Endothelial cell of umbilical vein (primary cell): ENCODE data around the gene AGRP. TPM values are rescaled to one million over a fixed set of nuclear protein-coding genes. Genes with fewer than 3 reads are reported as not detected.

ENCODE experiments used
- BruUV-seq: library from RNA; stranded (reverse); fragments of 400-500 nt; replicated peaks from 2 replicates; lab custom pipeline; 2021; lab: Mats Ljungman, UMichigan
- CTCF ChIA-PET: fragments of 300-600, 350-600 bp; sonication (Branson Sonifier 250); formaldehyde crosslinking; loops from one replicate; lab custom pipeline; 2021; ENCODE audit warnings: antibody characterized with exemption, inconsistent platforms; lab: Charles Lee
- POLR2A ChIA-PET: fragments of 300-600, 350-600 bp; sonication (Branson Sonifier 250); formaldehyde crosslinking; loops from one replicate; lab custom pipeline; 2021; ENCODE audit warnings: antibody characterized with exemption, inconsistent platforms; lab: Charles Lee
- DNase-seq: peaks from one replicate; pipeline ENCODE4 v3.0.0-alpha.2; 2011; ENCODE audit warnings: low read depth, low spot score
- FAIRE-seq: peaks from 2 replicates; lab custom pipeline; 2011; peaks lifted over from hg19 to GRCh38; lab: Jason Lieb, UNC
- H2AFZ ChIP-seq: 2 replicates; pipeline ENCODE4 v1.6.0; 2012; ENCODE audit warnings: low read depth, low read length, control low read depth, inconsistent platforms
- H3K27ac ChIP-seq: 2 replicates; pipeline ENCODE4 v1.5.1; 2011; ENCODE audit warnings: low read depth, mild to moderate bottlenecking, control low read depth, low read length, moderate library complexity; ENCODE audit not compliant: insufficient read depth
- H3K27me3 ChIP-seq, 2 experiments: 2 replicates each; pipeline versions ENCODE4 v1.6.0 to v1.6.1; 2011; ENCODE audit warnings: low read length in 2 of 2, mixed read lengths in 1 of 2; ENCODE audit not compliant: control insufficient read depth in 2 of 2, insufficient read depth in 2 of 2
- H3K36me3 ChIP-seq, 2 experiments: 2 replicates in 1 of 2; 3 replicates in 1 of 2; pipeline ENCODE4 v1.5.1; 2011; ENCODE audit warnings: low read length in 2 of 2, mild to moderate bottlenecking in 1 of 2, moderate library complexity in 1 of 2; ENCODE audit not compliant: control insufficient read depth in 2 of 2, insufficient read depth in 2 of 2; ENCODE audit errors: extremely low read depth in 1 of 2
- H3K4me1 ChIP-seq: 3 replicates; pipeline ENCODE4 v1.5.1; 2011; ENCODE audit warnings: mild to moderate bottlenecking, low read length; ENCODE audit not compliant: control insufficient read depth, insufficient read depth; ENCODE audit errors: extremely low read depth
- H3K4me2 ChIP-seq: 2 replicates; pipeline ENCODE4 v1.6.1; 2011; ENCODE audit warnings: low read length, control low read depth, mixed read lengths; ENCODE audit not compliant: insufficient read depth
- H3K4me3 ChIP-seq, 3 experiments: fragments of 200-600 bp in 1 of 3; sonication (generic), shearing (Covaris generic) in 1 of 3; replicated peaks in 1 of 3; 2 replicates each; pipeline ENCODE4 v1.5.1; 2011 to 2016; ENCODE audit warnings: control low read depth in 3 of 3, low read length in 3 of 3, mild to moderate bottlenecking in 2 of 3, inconsistent platforms in 1 of 3, low read depth in 1 of 3, moderate library complexity in 1 of 3; ENCODE audit not compliant: insufficient read depth in 1 of 3
- H3K79me2 ChIP-seq: 2 replicates; pipeline ENCODE4 v1.6.0; 2012; ENCODE audit warnings: low read length, inconsistent platforms; ENCODE audit not compliant: control insufficient read depth, insufficient read depth
- H3K9ac ChIP-seq: replicated peaks from 2 replicates; pipeline ENCODE3; 2011; ENCODE audit warnings: low read length, control low read depth; ENCODE audit not compliant: insufficient read depth; ENCODE audit errors: extremely low read depth
- H3K9me1 ChIP-seq: replicated peaks from 3 replicates; pipeline ENCODE4 v1.6.0; 2011; ENCODE audit warnings: mild to moderate bottlenecking, low read length; ENCODE audit not compliant: control insufficient read depth, insufficient read depth; ENCODE audit errors: extremely low read depth
- H3K9me3 ChIP-seq: replicated peaks from 2 replicates; pipeline ENCODE4 v1.5.1; 2012; ENCODE audit warnings: low read length, inconsistent platforms; ENCODE audit not compliant: control insufficient read depth, insufficient read depth
- H4K20me1 ChIP-seq: replicated peaks from 2 replicates; pipeline ENCODE3; 2011; ENCODE audit warnings: mild to moderate bottlenecking, low read length; ENCODE audit not compliant: control insufficient read depth, insufficient read depth; ENCODE audit errors: extremely low read depth
- EZH2 ChIP-seq: IDR thresholded peaks from 2 replicates; pipeline ENCODE4 v1.6.1; 2012; ENCODE audit warnings: borderline replicate concordance, low read depth, mild to moderate bottlenecking, moderate library complexity, low read length, inconsistent platforms; ENCODE audit not compliant: severe bottlenecking
- FOS ChIP-seq: IDR thresholded peaks from 2 replicates; pipeline ENCODE4 v1.6.1; 2011; ENCODE audit warnings: mild to moderate bottlenecking, low read length, moderate library complexity, borderline replicate concordance; ENCODE audit not compliant: insufficient read depth
- GATA2 ChIP-seq: IDR thresholded peaks from 2 replicates; pipeline ENCODE4 v1.7.0; 2011; ENCODE audit warnings: low read depth, mild to moderate bottlenecking, moderate library complexity, mixed read lengths, low read length; ENCODE audit not compliant: insufficient read length, insufficient read depth
- JUN ChIP-seq: IDR thresholded peaks from 2 replicates; pipeline ENCODE4 v1.6.1; 2011; ENCODE audit warnings: borderline replicate concordance, low read depth; ENCODE audit not compliant: insufficient read length, insufficient read depth
- MYC ChIP-seq: IDR thresholded peaks from one replicate; pipeline ENCODE4 v1.6.1; 2011; ENCODE audit warnings: mild to moderate bottlenecking, low read depth, low read length
- POLR2A ChIP-seq: IDR thresholded peaks from 2 replicates; pipeline ENCODE4 v1.6.1; 2012; ENCODE audit warnings: low read depth, mild to moderate bottlenecking, control low read depth, low read length
- POLR2AphosphoS5 ChIP-seq: IDR thresholded peaks from 2 replicates; pipeline ENCODE4 v1.6.1; 2012; ENCODE audit warnings: low read depth, mild to moderate bottlenecking, control low read depth, low read length, moderate library complexity; ENCODE audit not compliant: insufficient read depth
- dilution Hi-C: fragments of 300-500 bp; cut with MboI; formaldehyde crosslinking; loops from one replicate; pipeline ENCODE4 v1.15.0; 2019; ENCODE audit warnings: low sequenced_read_pairs; ENCODE audit not compliant: extremely low pct_ligation_motif_present
- intact Hi-C: fragments of 100-400 bp; cut with micrococcal nuclease; formaldehyde crosslinking; loops from one replicate; pipeline ENCODE4 v1.10.0; 2022
- polyA plus RNA-seq, 4 experiments: library from polyadenylated mRNA; depleted of rRNA in 3 of 4; stranded (reverse) in 3 of 4; unstranded in 1 of 4; fragments of >200 nt; gene quantifications; 2 replicates each; pipeline versions ENCODE4 v1.2.1 to v1.2.3, GENCODE V29; 2011 to 2012; ENCODE audit warnings: missing spikeins in 1 of 4
- total RNA-seq: library from RNA; stranded (reverse); gene quantifications from 2 replicates; pipeline ENCODE4 v1.2.3, GENCODE V29; 2021
- TF ChIP-seq, protein P1 (sequence below): IDR thresholded peaks from 2 replicates; pipeline ENCODE4 v1.6.1; 2011; ENCODE audit not compliant: insufficient read depth, insufficient read length
- TF ChIP-seq, protein P2 (sequence below), 2 donors: IDR thresholded peaks; 1 replicate in 1 of 2; 2 replicates in 1 of 2; pipeline ENCODE4 v1.5.1; 2011; ENCODE audit warnings: low read length in 2 of 2, mild to moderate bottlenecking in 2 of 2, moderate library complexity in 2 of 2, control low read depth in 1 of 2, inconsistent platforms in 1 of 2, low read depth in 1 of 2; ENCODE audit not compliant: insufficient read depth in 1 of 2; ENCODE audit errors: extremely low read depth in 1 of 2

The AGRP gene
- total and polyA plus RNA-seq, 2 donors (not counting 3 experiments of a cell fraction or from before 2014, with no cell fraction given) = not detected

DNA sequence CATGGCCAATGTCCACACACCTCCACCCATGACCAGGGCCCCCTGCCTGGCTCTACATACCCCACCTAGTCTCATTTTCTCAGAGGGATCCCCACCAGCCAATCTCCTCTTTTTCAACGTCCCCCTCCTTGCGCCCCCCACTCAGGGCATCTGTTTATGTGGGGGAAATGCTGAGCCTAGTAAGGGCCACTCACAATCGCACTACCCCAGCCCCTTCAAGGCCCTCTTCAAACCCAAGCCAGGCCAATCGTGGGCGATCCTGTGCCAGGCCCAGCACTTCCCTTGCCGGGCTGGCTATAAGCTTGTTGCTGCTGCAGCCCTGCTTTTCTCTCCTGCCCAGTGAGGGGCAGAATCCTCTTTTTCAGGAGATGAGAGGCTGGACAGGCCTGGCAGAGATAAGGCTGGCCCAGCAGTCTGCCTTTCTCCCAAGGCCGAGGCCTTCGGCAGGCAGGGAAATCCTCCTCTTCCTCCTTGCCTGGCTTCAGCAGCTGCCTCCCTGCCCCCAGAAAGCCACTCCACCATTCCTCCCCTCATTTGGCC lies 36.3 kb downstream of the AGRP start:
- Histone ChIP-seq H3K9me1 (no peaks in the 10 kb centered on the region), H3K4me1 (no peaks in the 10 kb centered on the region), H3K79me2 (no peaks in the 10 kb centered on the region), H3K9me3 (no peaks in the 10 kb centered on the region), H3K4me2 (no peak overlapping the region), H3K4me3 (no peak overlapping the region), H3K36me3 (peaks cover 0 to 27% of the 10 kb centered on the region in 2 experiments), H4K20me1 (no peaks in the 10 kb centered on the region), H3K27ac (no peak overlapping the region), H2AFZ (no peak overlapping the region), H3K9ac (no peak overlapping the region), H3K27me3 (no peaks in the 10 kb centered on the region)
- TF ChIP-seq JUN = no peak
- FAIRE-seq (no peak), DNase-seq (no peak)
- ChIA-PET CTCF (interaction anchor here (0.9 to 5.8 kb wide), 11 partner anchors 8 to 186 kb away, joined by 3 to 57 read pairs (median 7); partner anchors contain the start of genes HSD11B2 and TPPP3), POLR2A (interaction anchor here (0.6 kb wide), 1 partner anchor 188 kb away, joined by 3 read pairs; no protein-coding TSS in a partner anchor)
- no TSS peak for BruUV-seq
- dilution Hi-C loops (no loop called here), intact Hi-C loops (loop anchor here (1.0 to 5.0 kb wide), 2 partner anchors 19 to 75 kb away; no protein-coding TSS in a partner anchor)

DNA sequence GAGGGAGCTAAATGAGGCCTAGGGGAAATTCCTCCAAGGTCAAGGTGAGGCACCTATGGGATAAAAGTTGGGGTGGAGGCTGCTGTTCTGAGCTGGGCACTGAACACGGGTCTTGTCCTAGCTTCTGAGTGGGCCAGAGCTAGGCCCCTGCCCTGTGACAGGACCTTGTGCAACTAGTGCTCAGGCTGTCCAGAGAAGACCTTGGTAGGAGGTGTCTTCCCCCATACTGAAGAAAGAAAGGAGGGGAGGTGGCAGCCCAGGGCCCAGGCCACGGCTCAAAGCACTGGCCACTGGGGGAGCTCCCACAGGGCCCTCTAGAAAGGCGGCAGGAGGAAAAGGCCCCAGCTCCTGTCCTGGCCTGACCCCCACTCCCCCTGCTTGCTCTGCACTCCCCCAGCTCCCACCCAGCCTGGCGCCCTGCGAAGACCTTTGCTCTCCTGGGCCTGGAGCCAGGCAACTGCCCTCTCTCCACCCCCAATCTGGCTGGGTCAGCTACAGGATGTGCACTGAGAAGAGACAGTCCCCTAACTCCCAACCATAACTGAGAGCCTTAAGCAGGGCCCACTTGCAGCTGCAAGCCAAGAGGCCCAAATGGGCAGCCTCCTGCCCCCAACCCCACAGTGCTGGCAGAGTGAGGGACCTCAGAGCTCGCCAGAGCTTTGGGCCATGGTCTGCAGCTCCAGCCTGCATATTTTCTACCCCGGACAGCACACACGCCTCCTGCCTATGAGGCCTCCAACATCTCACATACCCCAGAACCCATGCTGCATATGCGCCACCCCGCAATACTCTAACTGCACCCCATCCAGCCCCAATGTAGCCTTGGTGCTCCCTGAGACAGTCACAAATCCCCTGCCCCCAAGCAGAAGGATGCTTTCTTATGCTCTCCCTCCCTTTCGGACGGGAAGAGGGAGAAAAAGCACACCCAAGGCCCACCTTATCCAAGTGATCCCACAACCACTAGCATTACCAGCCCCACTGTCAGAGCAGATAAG lies 37.1 kb downstream of the AGRP start:
- POLR2A ChIA-PET = no interaction called here
- TF ChIP-seq EZH2 (no peak), POLR2AphosphoS5 (no peak), POLR2A (no peak), JUN (no peak), FOS (no peak), GATA2 (no peak), MYC (no peak)
- TF ChIP-seq, protein P1, sequence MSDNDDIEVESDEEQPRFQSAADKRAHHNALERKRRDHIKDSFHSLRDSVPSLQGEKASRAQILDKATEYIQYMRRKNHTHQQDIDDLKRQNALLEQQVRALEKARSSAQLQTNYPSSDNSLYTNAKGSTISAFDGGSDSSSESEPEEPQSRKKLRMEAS = no peak
- TF ChIP-seq, protein P2, sequence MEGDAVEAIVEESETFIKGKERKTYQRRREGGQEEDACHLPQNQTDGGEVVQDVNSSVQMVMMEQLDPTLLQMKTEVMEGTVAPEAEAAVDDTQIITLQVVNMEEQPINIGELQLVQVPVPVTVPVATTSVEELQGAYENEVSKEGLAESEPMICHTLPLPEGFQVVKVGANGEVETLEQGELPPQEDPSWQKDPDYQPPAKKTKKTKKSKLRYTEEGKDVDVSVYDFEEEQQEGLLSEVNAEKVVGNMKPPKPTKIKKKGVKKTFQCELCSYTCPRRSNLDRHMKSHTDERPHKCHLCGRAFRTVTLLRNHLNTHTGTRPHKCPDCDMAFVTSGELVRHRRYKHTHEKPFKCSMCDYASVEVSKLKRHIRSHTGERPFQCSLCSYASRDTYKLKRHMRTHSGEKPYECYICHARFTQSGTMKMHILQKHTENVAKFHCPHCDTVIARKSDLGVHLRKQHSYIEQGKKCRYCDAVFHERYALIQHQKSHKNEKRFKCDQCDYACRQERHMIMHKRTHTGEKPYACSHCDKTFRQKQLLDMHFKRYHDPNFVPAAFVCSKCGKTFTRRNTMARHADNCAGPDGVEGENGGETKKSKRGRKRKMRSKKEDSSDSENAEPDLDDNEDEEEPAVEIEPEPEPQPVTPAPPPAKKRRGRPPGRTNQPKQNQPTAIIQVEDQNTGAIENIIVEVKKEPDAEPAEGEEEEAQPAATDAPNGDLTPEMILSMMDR (IDR thresholded peaks at IDR 0.05; ENCODE audit: extremely low read depth in 1 of 2, insufficient read depth in 1 of 2, low read depth in 1 of 2, low read length in 2 of 2) = no peak
- CTCF ChIA-PET = interaction anchor here (0.7 to 5.8 kb wide), 14 partner anchors 10 to 186 kb away, joined by 3 to 57 read pairs (median 6); partner anchors contain the start of genes HSD11B2 and TPPP3
- dilution Hi-C loops = no loop called here
- H3K36me3 ChIP-seq = peaks cover 0 to 19% of the 10 kb centered on the region in 2 experiments
- no peaks in the 10 kb centered on the region for H3K9me3 ChIP-seq
- no peaks in the 10 kb centered on the region for H4K20me1 ChIP-seq
- no peak overlapping the region for H3K4me2 ChIP-seq
- H3K27me3 ChIP-seq = no peaks in the 10 kb centered on the region
- no peaks in the 10 kb centered on the region for H3K79me2 ChIP-seq
- H3K4me3 ChIP-seq = no peak overlapping the region
- H3K4me1 ChIP-seq = no peaks in the 10 kb centered on the region
- no peak overlapping the region for H3K9ac ChIP-seq
- H3K27ac ChIP-seq = no peak overlapping the region
- intact Hi-C loops = loop anchor here (5.0 kb wide), 1 partner anchor 74 kb away; no protein-coding TSS in a partner anchor
- DNase-seq = no peak
- BruUV-seq = no TSS peak
- H3K9me1 ChIP-seq = no peaks in the 10 kb centered on the region
- FAIRE-seq = no peak
- H2AFZ ChIP-seq = no peak overlapping the region
